PC-9 (cell line): ENCODE measurements around the gene CNR1.

Source experiments
- EZH2 ChIP-seq: fragments of 200-600 bp; sonication (generic); IDR thresholded peaks from 2 replicates; pipeline ENCODE4 v1.8.0; 2017; ENCODE audit warnings: antibody characterized with exemption, low read depth
- TF ChIP-seq, protein P1 (sequence below): fragments of 200-600 bp; sonication (generic); conservative IDR thresholded peaks from 2 replicates; pipeline ENCODE4 v1.6.1; 2017; ENCODE audit warnings: mixed run types, antibody characterized with exemption, mild to moderate bottlenecking, moderate library complexity

DNA sequence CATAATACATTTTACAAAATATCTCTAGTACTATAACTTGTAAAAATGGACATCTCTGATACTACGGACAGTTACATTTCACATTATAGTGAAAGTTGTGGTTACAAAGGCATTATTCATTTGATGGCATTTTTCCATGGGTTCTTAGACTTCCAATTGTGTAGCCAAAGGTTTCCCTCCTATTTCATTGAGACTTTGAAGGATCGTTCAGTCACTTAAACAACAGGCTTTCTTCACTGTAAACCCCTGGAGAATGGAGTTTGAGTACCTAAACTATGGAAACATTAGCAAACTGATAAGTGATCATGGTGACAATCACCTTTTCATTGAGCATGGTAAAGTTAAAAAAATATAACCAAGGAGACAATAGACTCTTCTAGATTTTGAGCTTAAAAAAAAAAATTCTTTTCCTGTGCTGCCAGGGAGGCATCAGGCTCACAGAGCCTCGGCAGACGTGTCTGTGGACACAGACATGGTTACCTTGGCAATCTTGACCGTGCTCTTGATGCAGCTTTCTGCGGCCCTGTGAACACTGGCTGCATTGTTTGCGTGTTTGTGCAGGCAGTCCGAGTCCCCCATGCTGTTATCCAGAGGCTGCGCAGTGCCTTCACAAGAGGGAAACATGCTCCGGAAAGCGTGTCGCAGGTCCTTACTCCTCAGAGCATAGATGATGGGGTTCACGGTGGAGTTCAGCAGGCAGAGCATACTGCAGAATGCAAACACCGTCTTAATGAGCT lies 22.6 kb downstream of the CNR1 start:
- TF ChIP-seq, protein P1, sequence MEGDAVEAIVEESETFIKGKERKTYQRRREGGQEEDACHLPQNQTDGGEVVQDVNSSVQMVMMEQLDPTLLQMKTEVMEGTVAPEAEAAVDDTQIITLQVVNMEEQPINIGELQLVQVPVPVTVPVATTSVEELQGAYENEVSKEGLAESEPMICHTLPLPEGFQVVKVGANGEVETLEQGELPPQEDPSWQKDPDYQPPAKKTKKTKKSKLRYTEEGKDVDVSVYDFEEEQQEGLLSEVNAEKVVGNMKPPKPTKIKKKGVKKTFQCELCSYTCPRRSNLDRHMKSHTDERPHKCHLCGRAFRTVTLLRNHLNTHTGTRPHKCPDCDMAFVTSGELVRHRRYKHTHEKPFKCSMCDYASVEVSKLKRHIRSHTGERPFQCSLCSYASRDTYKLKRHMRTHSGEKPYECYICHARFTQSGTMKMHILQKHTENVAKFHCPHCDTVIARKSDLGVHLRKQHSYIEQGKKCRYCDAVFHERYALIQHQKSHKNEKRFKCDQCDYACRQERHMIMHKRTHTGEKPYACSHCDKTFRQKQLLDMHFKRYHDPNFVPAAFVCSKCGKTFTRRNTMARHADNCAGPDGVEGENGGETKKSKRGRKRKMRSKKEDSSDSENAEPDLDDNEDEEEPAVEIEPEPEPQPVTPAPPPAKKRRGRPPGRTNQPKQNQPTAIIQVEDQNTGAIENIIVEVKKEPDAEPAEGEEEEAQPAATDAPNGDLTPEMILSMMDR = no peak
- no peak for TF ChIP-seq EZH2
